KMS-11 (cell line): Measurements from ENCODE around the gene VEGFB.

Experiments
- H2AFZ ChIP-seq: fragments of 200-600 bp; sonication (generic); 2 replicates; pipeline ENCODE4 v1.6.1; 2016; ENCODE audit warnings: antibody characterized with exemption, mixed run types, low read depth
- H3K27ac ChIP-seq: fragments of 200-600 bp; sonication (generic); 2 replicates; pipeline ENCODE4 v1.6.1; 2016; ENCODE audit warnings: mild to moderate bottlenecking, mixed run types
- H3K27me3 ChIP-seq: fragments of 200-600 bp; sonication (generic); 2 replicates; pipeline ENCODE4 v1.6.1; 2017; ENCODE audit warnings: mild to moderate bottlenecking, low read depth, mixed run types, moderate library complexity; ENCODE audit not compliant: insufficient read depth
- H3K36me3 ChIP-seq: fragments of 200-600 bp; sonication (generic); 2 replicates; pipeline ENCODE4 v1.6.1; 2017; ENCODE audit warnings: mild to moderate bottlenecking, mixed run types; ENCODE audit not compliant: insufficient read depth
- H3K4me1 ChIP-seq: fragments of 200-600 bp; sonication (generic); 2 replicates; pipeline ENCODE4 v1.6.1; 2016; ENCODE audit warnings: mild to moderate bottlenecking, low read depth, mixed run types; ENCODE audit not compliant: poor library complexity, severe bottlenecking
- H3K4me2 ChIP-seq: fragments of 200-600 bp; sonication (generic); 2 replicates; pipeline ENCODE4 v1.7.0; 2016; ENCODE audit warnings: mild to moderate bottlenecking, mixed run types
- H3K4me3 ChIP-seq: fragments of 200-600 bp; sonication (generic); IDR thresholded peaks from 2 replicates; pipeline ENCODE4 v1.6.1; 2017; ENCODE audit warnings: low read depth, low read length, mixed read lengths; ENCODE audit not compliant: insufficient read depth
- H3K79me2 ChIP-seq: fragments of 200-600 bp; sonication (generic); 2 replicates; pipeline ENCODE4 v1.6.1; 2016; ENCODE audit warnings: low read depth, mixed run types; ENCODE audit not compliant: insufficient read depth
- H3K9ac ChIP-seq: fragments of 200-600 bp; sonication (generic); 2 replicates; pipeline ENCODE4 v1.6.1; 2016; ENCODE audit warnings: mild to moderate bottlenecking, mixed run types
- H4K20me1 ChIP-seq: fragments of 200-600 bp; sonication (generic); 2 replicates; pipeline ENCODE4 v1.6.1; 2016; ENCODE audit warnings: mild to moderate bottlenecking, mixed run types; ENCODE audit not compliant: insufficient read depth
- CTCF ChIP-seq: fragments of 200-600 bp; sonication (generic); conservative IDR thresholded peaks from 2 replicates; pipeline ENCODE4 v1.6.1; 2017; ENCODE audit warnings: low read depth, mild to moderate bottlenecking, antibody characterized with exemption, low read length, moderate library complexity, mixed read lengths

VEGFB gene

DNA sequence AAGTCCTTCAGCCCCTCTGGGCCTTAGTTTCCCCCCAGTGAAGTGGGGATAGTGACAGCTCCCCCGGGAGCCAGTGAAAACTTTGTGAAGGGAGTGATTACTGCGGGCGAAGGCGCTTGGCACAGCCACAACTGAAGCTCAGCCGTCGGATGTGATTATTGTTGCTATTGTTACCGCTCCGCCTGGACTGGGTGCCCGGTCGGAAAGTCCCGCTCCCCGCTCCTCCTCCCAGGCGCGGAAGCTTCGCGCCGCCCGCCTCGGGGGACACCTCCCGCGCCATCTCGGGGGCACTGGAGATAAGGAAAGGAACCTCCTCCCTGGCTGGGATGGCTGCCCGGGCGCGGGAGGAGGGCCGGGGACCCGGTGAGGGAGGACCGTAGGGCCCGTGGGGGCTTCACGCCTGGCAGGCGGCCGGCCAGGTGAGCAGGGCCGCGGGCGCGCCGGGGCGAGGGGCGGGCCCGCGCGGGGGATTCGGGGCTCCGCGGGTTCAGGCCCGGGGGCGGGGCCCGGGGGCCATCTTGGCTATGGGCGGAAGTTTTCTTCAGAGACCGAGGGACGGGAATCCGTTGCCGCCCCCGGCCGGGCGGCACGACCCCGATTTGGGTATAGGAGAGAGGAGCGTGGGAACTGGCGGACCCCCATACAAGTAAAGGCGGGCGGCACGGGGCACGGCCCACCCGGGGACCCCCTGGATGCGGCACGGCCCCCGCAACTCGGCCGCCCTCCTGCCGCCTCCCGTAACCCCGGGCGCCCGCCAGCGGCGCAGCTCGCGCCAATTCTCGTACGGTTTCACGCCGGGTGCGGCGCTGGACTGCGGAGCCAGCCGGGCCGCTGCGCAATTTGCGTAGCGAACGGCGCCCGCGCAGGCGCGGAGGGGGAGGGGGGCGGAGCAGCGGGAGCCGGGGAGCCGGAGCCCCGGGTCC is 50.8 kb downstream of the VEGFB start, which contains the start of gene GPR137:
Gene GPR137, plus strand, starts transcription at position 887 of the 923 bp plus-strand sequence. CDS start 677 bp downstream, outside the sequence.
- H3K79me2 ChIP-seq: peaks cover 14% of the 10 kb centered on the region
- H3K27ac ChIP-seq: peak within 1 kb of the TSS; percentile 92
- peak within 1 kb of the TSS; percentile 51 for H2AFZ ChIP-seq
- no peaks in the 10 kb centered on the region for H4K20me1 ChIP-seq
- peak within 1 kb of the TSS; percentile 81 for H3K9ac ChIP-seq
- no peak within 1 kb of the TSS for H3K4me3 ChIP-seq
- H3K4me2 ChIP-seq: peak within 1 kb of the TSS; percentile 89
- H3K27me3 ChIP-seq: no peaks in the 10 kb centered on the region
- H3K4me1 ChIP-seq: peaks cover 28% of the 10 kb centered on the region
- no peaks in the 10 kb centered on the region for H3K36me3 ChIP-seq
- no peak for TF ChIP-seq CTCF

DNA sequence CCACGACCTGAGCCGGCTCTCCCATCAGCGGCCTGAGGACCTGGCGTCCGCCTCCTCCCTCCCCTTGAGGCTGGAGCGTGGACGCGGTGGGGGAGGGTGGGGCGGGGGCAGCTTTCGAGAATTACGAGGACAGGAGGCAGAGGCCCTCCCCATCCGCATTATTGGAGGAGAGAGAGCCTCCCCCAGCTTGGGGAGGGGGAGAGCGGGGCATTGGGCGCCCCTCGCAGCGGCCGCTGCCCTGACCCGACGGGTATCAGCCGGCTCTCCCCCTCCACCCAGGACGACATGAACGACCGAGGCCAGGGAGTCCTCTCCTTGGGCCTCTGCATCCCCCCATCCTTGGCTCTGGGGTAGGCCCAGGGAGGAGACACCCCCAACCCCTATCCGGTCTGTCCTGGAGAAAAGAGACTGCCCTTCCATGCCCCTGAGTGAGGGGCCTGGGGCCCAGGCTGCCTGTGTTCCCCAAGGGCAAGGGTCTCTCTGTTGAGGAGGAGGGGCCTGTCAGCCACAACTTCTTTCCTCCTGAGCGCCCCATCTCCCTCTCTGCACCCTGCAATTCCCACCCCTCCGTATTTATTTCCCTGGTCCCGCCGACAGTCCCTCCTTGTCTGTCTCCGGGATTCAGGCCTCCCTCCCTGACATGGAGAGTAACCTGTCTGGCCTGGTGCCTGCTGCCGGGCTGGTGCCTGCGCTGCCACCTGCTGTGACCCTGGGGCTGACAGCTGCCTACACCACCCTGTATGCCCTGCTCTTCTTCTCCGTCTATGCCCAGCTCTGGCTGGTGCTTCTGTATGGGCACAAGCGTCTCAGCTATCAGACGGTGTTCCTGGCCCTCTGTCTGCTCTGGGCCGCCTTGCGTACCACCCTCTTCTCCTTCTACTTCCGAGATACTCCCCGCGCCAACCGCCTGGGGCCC is 51.8 kb downstream of the VEGFB start:
- H3K27me3 ChIP-seq: no peaks in the 10 kb centered on the region
- H3K4me2 ChIP-seq: peak overlapping the region; percentile 88
- H3K9ac ChIP-seq: peak overlapping the region; percentile 81; the same call in 1 of the 2 replicates
- H2AFZ ChIP-seq: peak overlapping the region; percentile 51
- H3K4me3 ChIP-seq: no peak overlapping the region
- peaks cover 28% of the 10 kb centered on the region for H3K4me1 ChIP-seq
- H3K79me2 ChIP-seq: peaks cover 14% of the 10 kb centered on the region
- H3K27ac ChIP-seq: peak overlapping the region; percentile 92; the same call in 1 of the 2 replicates
- TF ChIP-seq CTCF: 0 out of 2 replicates have a peak, but pooled peaks have one; percentile 14
- no peaks in the 10 kb centered on the region for H3K36me3 ChIP-seq
- no peaks in the 10 kb centered on the region for H4K20me1 ChIP-seq

- TF ChIP-seq CTCF: no peak
- H3K27me3 ChIP-seq: no peaks in the 10 kb centered on the region
- no peaks in the 10 kb centered on the region for H4K20me1 ChIP-seq
- no peaks in the 10 kb centered on the region for H3K36me3 ChIP-seq
- H3K9ac ChIP-seq: no peak overlapping the region
- H3K79me2 ChIP-seq: peaks cover 14% of the 10 kb centered on the region
- no peak overlapping the region for H3K27ac ChIP-seq
- no peak overlapping the region for H2AFZ ChIP-seq
- H3K4me3 ChIP-seq: no peak overlapping the region
- H3K4me2 ChIP-seq: peak overlapping the region; percentile 88; the same call in 1 of the 2 replicates
- H3K4me1 ChIP-seq: peaks cover 28% of the 10 kb centered on the region
Measured at GRCh38 chr11:64286801-64287159, 52.4 kb downstream of the VEGFB start.

DNA sequence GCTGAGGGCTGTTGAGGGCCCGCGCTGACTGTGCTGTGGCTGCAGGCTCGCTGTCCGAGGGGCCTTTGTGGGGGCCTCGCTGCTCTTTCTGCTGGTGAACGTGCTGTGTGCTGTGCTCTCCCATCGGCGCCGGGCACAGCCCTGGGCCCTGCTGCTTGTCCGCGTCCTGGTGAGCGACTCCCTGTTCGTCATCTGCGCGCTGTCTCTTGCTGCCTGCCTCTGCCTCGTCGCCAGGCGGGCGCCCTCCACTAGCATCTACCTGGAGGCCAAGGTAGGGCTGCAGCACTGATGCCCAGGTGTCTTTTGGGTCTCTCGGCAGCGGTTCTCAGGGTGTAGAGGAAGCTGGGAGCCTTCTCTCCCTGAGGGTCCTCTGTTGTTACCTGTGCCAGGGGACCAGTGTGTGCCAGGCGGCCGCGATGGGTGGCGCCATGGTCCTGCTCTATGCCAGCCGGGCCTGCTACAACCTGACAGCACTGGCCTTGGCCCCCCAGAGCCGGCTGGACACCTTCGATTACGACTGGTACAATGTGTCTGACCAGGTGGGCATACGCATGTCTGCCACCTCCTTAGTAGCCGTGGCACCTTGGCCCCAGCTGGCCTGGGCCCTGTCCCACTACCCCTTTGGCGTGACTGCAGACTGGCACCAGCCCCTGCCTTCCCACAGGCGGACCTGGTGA is 53.4 kb downstream of the VEGFB start:
- H3K4me1 ChIP-seq: peaks cover 24% of the 10 kb centered on the region
- H3K9ac ChIP-seq: no peak overlapping the region
- peaks cover 14% of the 10 kb centered on the region for H3K79me2 ChIP-seq
- H3K27ac ChIP-seq: no peak overlapping the region
- no peaks in the 10 kb centered on the region for H3K36me3 ChIP-seq
- no peak for TF ChIP-seq CTCF
- H3K27me3 ChIP-seq: no peaks in the 10 kb centered on the region; the same call in 1 of the 2 replicates
- no peak overlapping the region for H3K4me2 ChIP-seq
- no peak overlapping the region for H3K4me3 ChIP-seq
- no peaks in the 10 kb centered on the region for H4K20me1 ChIP-seq
- H2AFZ ChIP-seq: no peak overlapping the region
